Activated T-cell treated with anti-CD3 and anti-CD28 coated beads, Interleukin-2, amount 50 U/mL, for 72 hours (primary cell): ENCODE data around the gene NKX2-2. TPM values are rescaled to one million over a fixed set of nuclear protein-coding genes. Genes with fewer than 3 reads are reported as not detected.

Source experiments
- ATAC-seq, 2 donors: fragments of 150-1000 bp; cut with Tn5 transposase; replicated peaks in 1 of 2; 2 replicates each; pipeline ENCODE4 v1.10.0; 2021; ENCODE audit warnings: moderate library complexity in 2 of 2, mild to moderate bottlenecking in 1 of 2
- DNase-seq, 2 donors: peaks; one replicate each; pipeline ENCODE4 v3.0.0; 2021 to 2022; ENCODE audit warnings: mixed read lengths in 1 of 2
- H3K27ac Mint-ChIP-seq: one replicate; pipeline ENCODE4 v1.8.0; 2022; ENCODE audit warnings: mild to moderate bottlenecking, moderate library complexity, mixed read lengths
- H3K27me3 Mint-ChIP-seq: one replicate; pipeline ENCODE4 v1.8.0; 2022; ENCODE audit warnings: low read depth, mixed read lengths
- H3K36me3 Mint-ChIP-seq, 2 donors: one replicate each; pipeline ENCODE4 v1.8.0; 2022; ENCODE audit warnings: mixed read lengths in 2 of 2, mild to moderate bottlenecking in 1 of 2; ENCODE audit not compliant: insufficient read depth in 2 of 2
- H3K4me1 Mint-ChIP-seq: one replicate; pipeline ENCODE4 v1.8.0; 2022; ENCODE audit warnings: low read depth, mixed read lengths
- H3K4me3 Mint-ChIP-seq, 2 donors: one replicate each; pipeline ENCODE4 v1.8.0; 2022; ENCODE audit warnings: mild to moderate bottlenecking in 2 of 2, mixed read lengths in 2 of 2, moderate library complexity in 2 of 2
- H3K9me3 Mint-ChIP-seq, 2 donors: one replicate each; pipeline ENCODE4 v1.8.0; 2022; ENCODE audit warnings: mixed read lengths in 2 of 2
- total RNA-seq, 2 donors: library from RNA; stranded (reverse); gene quantifications; one replicate each; pipeline ENCODE4 v1.2.3, GENCODE V29; 2022

NKX2-2 gene
- total RNA-seq, 2 donors from 2014 or later = not detected

- peaks cover 13% of the 10 kb centered on the region for H3K27me3 Mint-ChIP-seq
- no peak for DNase-seq
- no peaks in the 10 kb centered on the region for H3K36me3 Mint-ChIP-seq
- H3K4me3 Mint-ChIP-seq = no peak overlapping the region
- no peak for ATAC-seq
- H3K4me1 Mint-ChIP-seq = peaks cover 3% of the 10 kb centered on the region
- H3K27ac Mint-ChIP-seq = no peak overlapping the region
- H3K9me3 Mint-ChIP-seq = no peaks in the 10 kb centered on the region
These were observed 21.0 kb upstream of the NKX2-2 start for GRCh38 chr20:21534886-21535285.

DNA sequence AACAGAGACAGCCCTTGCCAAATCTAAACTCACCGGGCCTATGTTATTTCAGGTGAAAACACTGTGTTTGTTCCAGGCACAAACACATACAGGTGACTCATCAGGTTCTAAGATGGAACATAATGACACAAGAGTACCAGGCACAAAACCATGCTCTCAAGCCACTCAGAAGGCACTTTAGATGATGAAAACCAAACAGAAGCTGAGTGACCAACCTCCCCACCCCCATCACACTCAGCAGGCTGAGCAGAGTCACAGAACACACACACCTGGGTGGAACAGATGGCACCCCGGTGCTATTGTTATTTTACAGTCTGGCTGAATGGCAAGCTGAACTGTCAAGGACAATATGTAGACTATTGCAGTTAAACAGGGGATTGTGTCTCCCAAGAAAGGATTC lies 20.6 kb upstream of the NKX2-2 start:
- no peak overlapping the region for H3K27ac Mint-ChIP-seq
- no peaks in the 10 kb centered on the region for H3K36me3 Mint-ChIP-seq
- ATAC-seq = peak; percentile 29 to 54
- H3K4me1 Mint-ChIP-seq = peaks cover 6% of the 10 kb centered on the region
- peaks cover 13% of the 10 kb centered on the region for H3K27me3 Mint-ChIP-seq
- H3K4me3 Mint-ChIP-seq = no peak overlapping the region
- no peaks in the 10 kb centered on the region for H3K9me3 Mint-ChIP-seq
- no peak for DNase-seq

DNA sequence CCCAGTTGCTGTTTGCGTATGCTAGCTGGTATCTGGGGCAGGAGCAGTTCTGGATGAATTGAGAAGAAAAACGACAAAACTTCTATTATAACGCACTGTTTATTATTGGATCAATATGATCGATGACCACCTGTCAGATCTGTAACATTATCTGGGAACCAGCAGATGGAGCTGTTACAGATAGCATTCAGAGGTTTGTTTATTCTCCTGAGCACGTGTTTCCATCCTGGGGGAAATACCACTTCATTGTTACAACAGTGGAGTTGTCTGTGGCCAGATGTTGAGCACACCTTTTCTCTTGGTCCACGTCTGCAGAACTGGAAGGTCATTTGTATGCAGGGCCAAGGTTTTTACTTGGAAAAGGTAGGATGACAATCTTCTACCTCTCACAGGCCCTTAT lies 16.0 kb upstream of the NKX2-2 start:
- Mint-ChIP-seq H3K9me3 (no peaks in the 10 kb centered on the region), H3K27ac (no peak overlapping the region), H3K36me3 (no peaks in the 10 kb centered on the region), H3K27me3 (peaks cover 40% of the 10 kb centered on the region), H3K4me3 (no peak overlapping the region), H3K4me1 (peaks cover 6% of the 10 kb centered on the region)
- ATAC-seq (peak in 1 of 2 donors; percentile 31), DNase-seq (no peak)

- Mint-ChIP-seq H3K4me1 (peaks cover 9% of the 10 kb centered on the region), H3K27me3 (peaks cover 48% of the 10 kb centered on the region), H3K9me3 (no peaks in the 10 kb centered on the region), H3K27ac (no peak overlapping the region), H3K36me3 (no peaks in the 10 kb centered on the region), H3K4me3 (no peak overlapping the region)
- ATAC-seq = no peak
- DNase-seq = no peak
These were observed 15.0 kb upstream of the NKX2-2 start for GRCh38 chr20:21528870-21529269.

- DNase-seq (no peak), ATAC-seq (no peak)
- Mint-ChIP-seq H3K9me3 (no peaks in the 10 kb centered on the region), H3K27ac (no peak overlapping the region), H3K4me1 (peaks cover 11% of the 10 kb centered on the region), H3K36me3 (no peaks in the 10 kb centered on the region), H3K4me3 (no peak overlapping the region), H3K27me3 (peaks cover 53% of the 10 kb centered on the region)
These were observed 14.0 kb upstream of the NKX2-2 start for GRCh38 chr20:21527908-21528307.

DNA sequence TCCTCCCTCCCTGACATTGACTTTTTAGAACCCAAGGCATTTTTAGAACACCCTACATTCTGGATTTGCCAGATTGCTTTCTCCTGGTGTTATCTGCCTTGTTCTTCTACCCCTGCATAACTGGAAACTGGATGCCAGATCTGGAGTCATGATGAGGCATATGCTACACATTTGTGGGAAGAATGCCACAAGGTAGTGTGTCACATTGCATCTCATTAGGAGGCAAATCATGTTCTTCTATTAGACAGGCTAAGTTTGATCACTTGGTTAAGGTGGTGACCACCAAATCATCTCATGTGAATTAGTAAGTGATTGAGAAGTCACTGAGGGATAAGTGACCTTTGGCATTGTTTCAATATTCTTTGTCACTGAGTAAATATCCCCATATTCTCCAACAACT lies 12.9 kb upstream of the NKX2-2 start:
- peaks cover 11% of the 10 kb centered on the region for H3K4me1 Mint-ChIP-seq
- DNase-seq = no peak
- no peak overlapping the region for H3K27ac Mint-ChIP-seq
- no peaks in the 10 kb centered on the region for H3K36me3 Mint-ChIP-seq
- H3K4me3 Mint-ChIP-seq = no peak overlapping the region
- no peaks in the 10 kb centered on the region for H3K9me3 Mint-ChIP-seq
- ATAC-seq = no peak
- H3K27me3 Mint-ChIP-seq = peaks cover 54% of the 10 kb centered on the region

- H3K4me3 Mint-ChIP-seq = peak overlapping the region in 1 of 2 donors; percentile 16
- no peak for DNase-seq
- H3K4me1 Mint-ChIP-seq = peaks cover 17% of the 10 kb centered on the region
- H3K36me3 Mint-ChIP-seq = peaks cover 0 to 3% of the 10 kb centered on the region in 2 donors
- no peak for ATAC-seq
- H3K27me3 Mint-ChIP-seq = peaks cover 81% of the 10 kb centered on the region
- H3K9me3 Mint-ChIP-seq = no peaks in the 10 kb centered on the region
- H3K27ac Mint-ChIP-seq = no peak overlapping the region
These were observed 10.0 kb upstream of the NKX2-2 start for GRCh38 chr20:21523895-21524294.

GRCh38 chr20:21523281-21523868 lies 9.5 kb upstream of the NKX2-2 start:
- DNase-seq (no peak), ATAC-seq (no peak)
- Mint-ChIP-seq H3K27me3 (peaks cover 84% of the 10 kb centered on the region), H3K27ac (peak overlapping the region; percentile 89), H3K4me1 (peaks cover 19% of the 10 kb centered on the region), H3K9me3 (no peaks in the 10 kb centered on the region), H3K36me3 (peaks cover 0 to 3% of the 10 kb centered on the region in 2 donors), H3K4me3 (peak overlapping the region; percentile 40 to 63)

DNA sequence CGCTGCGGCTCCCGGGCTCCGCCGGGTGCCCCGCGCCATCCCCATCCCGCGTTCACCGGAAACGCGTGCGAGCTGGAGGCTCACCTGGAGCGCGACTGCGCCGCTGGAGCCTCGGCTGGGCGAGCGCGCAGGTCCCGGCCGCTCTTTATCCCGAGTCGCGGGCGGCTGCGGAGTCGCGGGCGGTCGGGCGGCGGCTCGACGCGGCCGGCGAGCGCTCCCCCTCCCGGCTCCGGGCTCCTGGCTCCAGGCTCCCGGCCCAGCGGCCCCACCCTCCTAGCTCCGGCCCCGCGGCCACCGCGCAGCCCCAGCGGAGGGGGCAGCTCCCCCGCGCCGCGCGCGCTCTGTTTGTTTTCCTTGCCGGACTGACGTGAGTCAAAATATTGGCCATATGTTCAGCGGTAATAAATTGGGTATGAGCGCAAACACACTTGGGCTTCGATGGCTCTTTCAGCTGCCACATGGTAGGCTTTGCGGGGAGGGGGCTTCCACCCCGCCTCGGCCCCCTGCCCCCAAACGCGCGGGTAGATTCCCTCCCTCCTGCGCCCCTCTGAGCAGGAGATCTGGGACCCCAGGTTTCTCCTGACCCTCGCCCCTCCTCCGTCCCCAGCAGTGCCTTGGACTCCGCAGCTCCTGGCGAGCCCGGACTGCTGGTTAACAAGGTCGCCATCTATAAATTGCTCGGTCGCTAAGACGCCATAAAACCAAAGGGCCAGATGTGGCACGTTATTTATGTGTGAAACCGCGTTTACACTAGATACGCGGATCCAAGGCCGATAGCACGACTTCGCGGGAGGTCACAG lies 8.8 kb upstream of the NKX2-2 start:
- H3K9me3 Mint-ChIP-seq = no peaks in the 10 kb centered on the region
- peak overlapping the region; percentile 40 to 63 for H3K4me3 Mint-ChIP-seq
- peak overlapping the region; percentile 89 for H3K27ac Mint-ChIP-seq
- H3K4me1 Mint-ChIP-seq = peaks cover 26% of the 10 kb centered on the region
- H3K36me3 Mint-ChIP-seq = peaks cover 0 to 3% of the 10 kb centered on the region in 2 donors
- ATAC-seq (no peak), DNase-seq (no peak)
- H3K27me3 Mint-ChIP-seq = peaks cover 86% of the 10 kb centered on the region

- no peak for DNase-seq
- peaks cover 86% of the 10 kb centered on the region for H3K27me3 Mint-ChIP-seq
- H3K36me3 Mint-ChIP-seq = peaks cover 0 to 3% of the 10 kb centered on the region in 2 donors
- H3K9me3 Mint-ChIP-seq = no peaks in the 10 kb centered on the region
- no peak for ATAC-seq
- peaks cover 35% of the 10 kb centered on the region for H3K4me1 Mint-ChIP-seq
- peak overlapping the region; percentile 47 to 64 for H3K4me3 Mint-ChIP-seq
- peak overlapping the region; percentile 74 for H3K27ac Mint-ChIP-seq
These were observed 8.0 kb upstream of the NKX2-2 start for GRCh38 chr20:21521596-21522480.

DNA sequence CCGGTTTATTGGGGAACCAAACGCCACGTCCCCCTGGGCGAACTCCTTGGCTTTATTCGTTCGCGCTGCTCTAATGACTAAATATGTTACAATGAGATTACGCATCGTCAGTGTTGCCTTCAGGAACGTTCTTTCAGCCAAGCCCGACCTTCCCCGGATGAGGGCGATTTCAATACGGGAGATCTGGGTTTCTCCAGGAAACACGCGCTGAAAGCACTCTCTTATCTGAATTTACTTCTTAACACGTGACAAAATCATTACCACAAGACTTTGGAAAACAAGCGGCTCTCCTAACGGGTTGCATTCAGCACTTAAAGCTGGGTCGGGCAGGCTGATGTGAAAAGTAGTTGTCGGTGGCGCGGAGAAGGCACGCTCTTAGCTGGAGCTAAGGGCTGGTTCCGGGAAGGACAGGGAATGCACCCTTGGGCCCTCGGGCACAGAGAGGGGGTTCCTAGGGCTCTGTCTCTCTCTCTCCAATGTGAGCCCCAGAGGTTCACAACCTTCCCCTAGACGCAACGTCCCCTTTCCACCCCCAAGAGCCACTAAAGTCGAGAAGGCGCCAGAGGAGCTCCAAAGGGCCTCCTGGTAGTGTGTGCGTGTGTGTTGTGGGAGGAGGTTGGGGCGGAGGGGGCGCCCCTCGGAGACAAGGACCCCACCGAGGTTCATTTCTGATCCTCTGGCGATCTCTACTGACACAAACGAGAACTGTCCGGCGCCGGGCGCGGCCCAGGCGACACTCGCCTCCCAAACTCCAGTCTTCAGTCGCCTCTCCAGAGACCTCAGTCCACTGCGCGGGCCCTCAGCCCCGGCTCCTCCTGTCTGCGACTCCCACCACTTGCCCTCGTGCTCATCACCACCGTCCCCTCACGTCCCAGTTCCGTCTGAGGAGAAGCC lies 7.1 kb upstream of the NKX2-2 start:
- Mint-ChIP-seq H3K36me3 (peaks cover 0 to 5% of the 10 kb centered on the region in 2 donors), H3K4me3 (peak overlapping the region; percentile 47 to 64), H3K27me3 (peaks cover 86% of the 10 kb centered on the region), H3K9me3 (no peaks in the 10 kb centered on the region), H3K4me1 (peaks cover 41% of the 10 kb centered on the region), H3K27ac (peak overlapping the region; percentile 74)
- DNase-seq = no peak
- peak; percentile 15 to 33 for ATAC-seq

- Mint-ChIP-seq H3K36me3 (peaks cover 0 to 6% of the 10 kb centered on the region in 2 donors), H3K9me3 (no peaks in the 10 kb centered on the region), H3K27ac (peak overlapping the region; percentile 31), H3K4me1 (peaks cover 44% of the 10 kb centered on the region), H3K27me3 (peaks cover 76% of the 10 kb centered on the region), H3K4me3 (no peak overlapping the region)
- DNase-seq = no peak
- no peak for ATAC-seq
These were observed 5.3 kb upstream of the NKX2-2 start for GRCh38 chr20:21519136-21519584.
